GM12875 (cell line): Measurements from ENCODE around the gene NT5M.

Experiments
- H3K4me3 ChIP-seq: one replicate; pipeline ENCODE4 v1.5.1; 2011; ENCODE audit warnings: low read depth, low read length, control low read depth
- CTCF ChIP-seq: IDR thresholded peaks from 2 replicates; pipeline ENCODE4 v1.5.1; 2011; ENCODE audit warnings: low read depth, mild to moderate bottlenecking, control low read depth, inconsistent platforms, low read length, moderate library complexity, borderline replicate concordance; ENCODE audit not compliant: insufficient read depth

NT5M gene

GRCh38 chr17:17361543-17361866, 58.3 kb downstream of the NT5M start:
- TF ChIP-seq CTCF, result no peak
- no peak overlapping the region for H3K4me3 ChIP-seq

GRCh38 chr17:17361867-17362539, 58.8 kb downstream of the NT5M start:
- TF ChIP-seq CTCF, result no peak
- H3K4me3 ChIP-seq, result no peak overlapping the region

GRCh38 chr17:17362540-17362930, 59.4 kb downstream of the NT5M start:
- no peak overlapping the region for H3K4me3 ChIP-seq
- no peak for TF ChIP-seq CTCF

GRCh38 chr17:17363638-17364337, 60.6 kb downstream of the NT5M start:
- no peak overlapping the region for H3K4me3 ChIP-seq
- no peak for TF ChIP-seq CTCF

DNA sequence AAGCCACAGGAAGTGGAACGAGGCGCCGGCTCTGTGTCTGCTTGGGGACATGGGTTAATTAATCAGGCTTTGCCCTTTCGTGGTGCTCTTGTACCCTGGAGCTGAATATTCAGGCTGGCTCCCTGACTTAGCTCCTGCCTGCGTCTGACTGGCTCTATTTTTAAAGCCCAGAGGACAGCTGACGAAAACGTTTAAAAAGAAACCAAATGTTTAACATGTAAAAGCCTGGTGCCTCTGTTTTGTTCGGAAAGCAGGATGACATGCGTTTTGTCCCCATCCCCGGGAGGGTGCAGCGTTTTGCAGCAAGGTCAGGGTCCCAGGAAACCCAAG, 61.1 kb downstream of the NT5M start:
- TF ChIP-seq CTCF, result no peak
- no peak overlapping the region for H3K4me3 ChIP-seq

DNA sequence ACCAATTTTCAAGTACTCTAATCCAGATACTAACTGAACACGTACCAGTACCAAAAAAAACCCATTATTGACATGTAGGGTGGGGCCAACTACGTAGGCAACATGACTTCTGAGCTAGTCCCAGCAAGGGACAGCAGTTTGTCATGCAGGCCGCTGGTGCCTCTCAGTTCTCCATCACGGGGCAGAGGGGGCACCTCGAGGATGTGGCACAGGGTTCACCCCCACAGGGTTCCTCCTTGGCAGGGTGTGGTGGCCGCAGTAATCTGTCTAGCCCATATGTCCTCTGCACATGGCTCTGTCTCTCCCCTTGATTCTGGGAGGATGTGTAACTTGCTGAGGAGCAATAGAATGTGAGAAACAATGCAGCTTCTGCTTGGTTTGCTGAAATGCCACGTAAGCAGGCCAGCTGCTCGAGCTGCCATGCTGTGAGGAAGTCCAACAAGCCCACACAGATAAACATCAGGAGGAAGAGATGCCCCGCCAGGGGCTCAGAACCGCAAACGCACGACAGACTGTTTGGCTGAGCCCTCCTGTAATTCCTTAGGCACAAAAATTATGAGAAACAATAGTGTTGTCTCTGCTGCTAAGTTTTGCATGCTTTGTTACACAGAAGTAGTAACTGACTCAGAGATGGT, 62.4 kb downstream of the NT5M start:
- H3K4me3 ChIP-seq, result no peak overlapping the region
- TF ChIP-seq CTCF, result no peak

GRCh38 chr17:17366235-17366634, 63.1 kb downstream of the NT5M start:
- TF ChIP-seq CTCF, result no peak
- H3K4me3 ChIP-seq, result no peak overlapping the region
